Measurements from ENCODE around the gene URM1.

Gene URM1

DNA sequence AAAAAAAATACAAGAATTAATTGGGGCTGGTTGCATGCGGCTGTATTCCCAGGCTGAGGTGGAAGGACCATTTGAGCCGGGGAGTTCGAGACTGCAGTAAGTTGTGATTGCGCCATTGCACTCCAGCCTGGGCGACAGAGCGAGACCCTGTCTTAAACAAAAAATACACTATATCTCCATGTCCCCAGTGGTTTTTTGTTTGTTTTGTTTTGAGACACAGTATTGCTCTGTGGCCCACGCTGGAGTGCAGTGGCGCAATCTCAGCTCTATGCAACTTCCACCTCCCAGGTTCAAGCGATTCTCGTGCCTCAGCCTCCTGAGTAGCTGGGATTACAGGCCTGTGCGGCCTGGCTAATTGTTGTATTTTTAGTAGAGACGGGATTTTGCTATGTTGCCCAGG, 47.4 kb upstream of the URM1 start:
- TF ChIP-seq ZBTB7A (IDR thresholded peaks at IDR 0.05; ENCODE audit: low read depth) (no peak), CREB1 (IDR thresholded peaks at IDR 0.05; ENCODE audit: low read depth) (no peak)

- no peak for TF ChIP-seq TEAD4 (IDR thresholded peaks at IDR 0.05)
- TF ChIP-seq RAD21 (IDR thresholded peaks at IDR 0.05; ENCODE audit: low read depth) = no peak
- TF ChIP-seq TCF12 (IDR thresholded peaks at IDR 0.05; ENCODE audit: low read depth) = no peak
- TF ChIP-seq CREB1 (IDR thresholded peaks at IDR 0.05; ENCODE audit: low read depth) = no peak
- TF ChIP-seq USF1 (IDR thresholded peaks at IDR 0.05) = no peak
Measured at GRCh38 chr9:128324401-128324800, 46.8 kb upstream of the URM1 start.

- no peak for TF ChIP-seq YY1 (IDR thresholded peaks at IDR 0.05; ENCODE audit: low read depth)
- no peak for TF ChIP-seq ZBTB7A (IDR thresholded peaks at IDR 0.05; ENCODE audit: low read depth)
- TF ChIP-seq, protein P1, sequence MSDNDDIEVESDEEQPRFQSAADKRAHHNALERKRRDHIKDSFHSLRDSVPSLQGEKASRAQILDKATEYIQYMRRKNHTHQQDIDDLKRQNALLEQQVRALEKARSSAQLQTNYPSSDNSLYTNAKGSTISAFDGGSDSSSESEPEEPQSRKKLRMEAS (IDR thresholded peaks at IDR 0.05) = no peak
- no peak for TF ChIP-seq FOXM1 (IDR thresholded peaks at IDR 0.05; ENCODE audit: borderline replicate concordance, low read depth)
- no peak for TF ChIP-seq RAD21 (IDR thresholded peaks at IDR 0.05; ENCODE audit: low read depth)
- TF ChIP-seq TEAD4 (IDR thresholded peaks at IDR 0.05) = no peak
- TF ChIP-seq CREB1 (IDR thresholded peaks at IDR 0.05; ENCODE audit: low read depth) = no peak
- no peak for TF ChIP-seq TAF1 (IDR thresholded peaks at IDR 0.05; ENCODE audit: low read depth)
- TF ChIP-seq, protein P2, sequence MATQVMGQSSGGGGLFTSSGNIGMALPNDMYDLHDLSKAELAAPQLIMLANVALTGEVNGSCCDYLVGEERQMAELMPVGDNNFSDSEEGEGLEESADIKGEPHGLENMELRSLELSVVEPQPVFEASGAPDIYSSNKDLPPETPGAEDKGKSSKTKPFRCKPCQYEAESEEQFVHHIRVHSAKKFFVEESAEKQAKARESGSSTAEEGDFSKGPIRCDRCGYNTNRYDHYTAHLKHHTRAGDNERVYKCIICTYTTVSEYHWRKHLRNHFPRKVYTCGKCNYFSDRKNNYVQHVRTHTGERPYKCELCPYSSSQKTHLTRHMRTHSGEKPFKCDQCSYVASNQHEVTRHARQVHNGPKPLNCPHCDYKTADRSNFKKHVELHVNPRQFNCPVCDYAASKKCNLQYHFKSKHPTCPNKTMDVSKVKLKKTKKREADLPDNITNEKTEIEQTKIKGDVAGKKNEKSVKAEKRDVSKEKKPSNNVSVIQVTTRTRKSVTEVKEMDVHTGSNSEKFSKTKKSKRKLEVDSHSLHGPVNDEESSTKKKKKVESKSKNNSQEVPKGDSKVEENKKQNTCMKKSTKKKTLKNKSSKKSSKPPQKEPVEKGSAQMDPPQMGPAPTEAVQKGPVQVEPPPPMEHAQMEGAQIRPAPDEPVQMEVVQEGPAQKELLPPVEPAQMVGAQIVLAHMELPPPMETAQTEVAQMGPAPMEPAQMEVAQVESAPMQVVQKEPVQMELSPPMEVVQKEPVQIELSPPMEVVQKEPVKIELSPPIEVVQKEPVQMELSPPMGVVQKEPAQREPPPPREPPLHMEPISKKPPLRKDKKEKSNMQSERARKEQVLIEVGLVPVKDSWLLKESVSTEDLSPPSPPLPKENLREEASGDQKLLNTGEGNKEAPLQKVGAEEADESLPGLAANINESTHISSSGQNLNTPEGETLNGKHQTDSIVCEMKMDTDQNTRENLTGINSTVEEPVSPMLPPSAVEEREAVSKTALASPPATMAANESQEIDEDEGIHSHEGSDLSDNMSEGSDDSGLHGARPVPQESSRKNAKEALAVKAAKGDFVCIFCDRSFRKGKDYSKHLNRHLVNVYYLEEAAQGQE (IDR thresholded peaks at IDR 0.05; ENCODE audit: low read depth) = no peak
Measured at GRCh38 chr9:128325629-128326028, 45.5 kb upstream of the URM1 start.

GRCh38 chr9:128333451-128333869, 37.7 kb upstream of the URM1 start:
- TF ChIP-seq CEBPB (IDR thresholded peaks at IDR 0.05) = no peak
- no peak for TF ChIP-seq TCF12 (IDR thresholded peaks at IDR 0.05; ENCODE audit: low read depth)
- TF ChIP-seq EGR1 (IDR thresholded peaks at IDR 0.05) = no peak
- TF ChIP-seq TEAD4 (IDR thresholded peaks at IDR 0.05) = no peak
- no peak for TF ChIP-seq TAF1 (IDR thresholded peaks at IDR 0.05; ENCODE audit: low read depth)
- no peak for TF ChIP-seq RAD21 (IDR thresholded peaks at IDR 0.05; ENCODE audit: low read depth)
- TF ChIP-seq EP300 (IDR thresholded peaks at IDR 0.05; ENCODE audit: borderline replicate concordance) = no peak
- TF ChIP-seq, protein P2 (IDR thresholded peaks at IDR 0.05; ENCODE audit: low read depth) = no peak
- TF ChIP-seq YY1 (IDR thresholded peaks at IDR 0.05; ENCODE audit: low read depth) = no peak

DNA sequence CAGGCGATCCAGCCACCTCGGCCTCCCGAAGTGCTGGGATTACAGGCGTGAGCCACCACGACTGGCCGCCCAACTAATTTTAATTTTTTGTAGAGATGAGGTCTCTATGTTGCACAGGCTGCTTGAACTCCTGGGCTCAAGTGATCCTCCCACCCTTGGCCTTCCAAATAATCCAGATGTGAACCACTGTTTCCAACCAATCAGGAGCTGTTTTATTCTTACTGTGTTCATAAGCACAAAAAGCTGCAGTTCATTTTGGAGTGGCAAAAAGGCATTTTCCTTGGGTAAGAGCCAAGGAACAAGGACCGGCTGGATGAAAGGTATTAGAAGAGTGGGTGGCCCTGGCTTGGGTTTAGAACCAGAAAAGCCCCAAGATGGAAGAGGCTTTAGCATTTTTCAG, 36.0 kb upstream of the URM1 start:
- TF ChIP-seq TEAD4 (IDR thresholded peaks at IDR 0.05) (no peak), EP300 (IDR thresholded peaks at IDR 0.05; ENCODE audit: borderline replicate concordance) (no peak)

- TF ChIP-seq EGR1 (IDR thresholded peaks at IDR 0.05) (no peak), ZBTB7A (IDR thresholded peaks at IDR 0.05; ENCODE audit: low read depth) (no peak)
Measured at GRCh38 chr9:128335914-128336313, 35.3 kb upstream of the URM1 start.

- no peak for TF ChIP-seq TEAD4 (IDR thresholded peaks at IDR 0.05)
- no peak for TF ChIP-seq TCF12 (IDR thresholded peaks at IDR 0.05; ENCODE audit: low read depth)
- TF ChIP-seq, protein P2 (IDR thresholded peaks at IDR 0.05; ENCODE audit: low read depth) = no peak
- TF ChIP-seq USF1 (IDR thresholded peaks at IDR 0.05) = no peak
- TF ChIP-seq RAD21 (IDR thresholded peaks at IDR 0.05; ENCODE audit: low read depth) = no peak
Measured at GRCh38 chr9:128337936-128338335, 33.2 kb upstream of the URM1 start.
